Muscle layer of duodenum (tissue), 2 donors: ENCODE measurements around the gene HK1.

Experiments
- H3K27ac ChIP-seq: one replicate; pipeline ENCODE4 v1.7.0; 2013; ENCODE audit warnings: mild to moderate bottlenecking, low read length
- H3K27me3 ChIP-seq: one replicate; pipeline ENCODE4 v1.7.0; 2013; ENCODE audit warnings: low read depth, mild to moderate bottlenecking, control low read depth, low read length
- H3K36me3 ChIP-seq, 2 donors: one replicate each; pipeline ENCODE4 v1.7.0; 2013; ENCODE audit warnings: low read length in 2 of 2, control low read depth in 1 of 2, mild to moderate bottlenecking in 1 of 2; ENCODE audit not compliant: insufficient read depth in 2 of 2, control insufficient read depth in 1 of 2
- H3K4me1 ChIP-seq, 2 donors: one replicate each; pipeline ENCODE4 v1.7.0; 2013; ENCODE audit warnings: low read length in 2 of 2, mild to moderate bottlenecking in 2 of 2, control low read depth in 1 of 2, moderate library complexity in 1 of 2; ENCODE audit not compliant: insufficient read depth in 2 of 2, control insufficient read depth in 1 of 2
- H3K4me3 ChIP-seq, 2 donors: one replicate each; pipeline ENCODE4 v1.7.0; 2013; ENCODE audit warnings: low read length in 2 of 2, low read depth in 1 of 2, mild to moderate bottlenecking in 1 of 2
- H3K9me3 ChIP-seq, 2 donors: one replicate each; pipeline ENCODE4 v1.7.0; 2013; ENCODE audit warnings: low read length in 2 of 2, control low read depth in 1 of 2, mild to moderate bottlenecking in 1 of 2; ENCODE audit not compliant: control insufficient read depth in 1 of 2
- donor health status: healthy.

HK1 gene

DNA sequence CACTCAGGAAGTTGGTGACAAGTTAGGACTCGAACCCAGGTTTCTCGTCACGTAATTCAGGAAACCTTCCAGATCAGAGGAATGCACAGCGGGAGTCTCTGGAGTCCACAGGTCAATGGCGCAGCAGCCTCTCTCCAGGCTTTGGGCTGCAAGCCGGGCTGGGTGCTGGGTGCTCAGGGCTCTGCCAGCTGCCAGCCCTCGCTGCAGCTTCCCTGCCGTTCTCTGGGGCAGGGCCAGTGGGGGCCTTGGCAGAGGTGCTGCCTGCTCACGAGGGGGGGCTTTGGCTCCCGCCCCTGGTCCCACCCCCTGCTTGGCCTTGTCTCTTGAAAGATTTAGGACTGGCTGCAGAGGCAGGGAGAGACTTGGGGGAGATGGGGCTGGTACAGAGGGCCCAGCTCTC, 138.4 kb downstream of the HK1 start, which contains the start of gene TACR2:
Gene TACR2 (minus strand): TSS at position 224 of the 400 bp plus-strand sequence. CDS start 595 bp downstream, outside the sequence.
- no peaks in the 10 kb centered on the region for H3K27me3 ChIP-seq
- H3K9me3 ChIP-seq = no peaks in the 10 kb centered on the region
- H3K36me3 ChIP-seq = no peaks in the 10 kb centered on the region
- H3K4me3 ChIP-seq = peak within 1 kb of the TSS; percentile 60 to 70
- peaks cover 0 to 26% of the 10 kb centered on the region in 2 donors for H3K4me1 ChIP-seq
- peak within 1 kb of the TSS; percentile 74 for H3K27ac ChIP-seq

DNA sequence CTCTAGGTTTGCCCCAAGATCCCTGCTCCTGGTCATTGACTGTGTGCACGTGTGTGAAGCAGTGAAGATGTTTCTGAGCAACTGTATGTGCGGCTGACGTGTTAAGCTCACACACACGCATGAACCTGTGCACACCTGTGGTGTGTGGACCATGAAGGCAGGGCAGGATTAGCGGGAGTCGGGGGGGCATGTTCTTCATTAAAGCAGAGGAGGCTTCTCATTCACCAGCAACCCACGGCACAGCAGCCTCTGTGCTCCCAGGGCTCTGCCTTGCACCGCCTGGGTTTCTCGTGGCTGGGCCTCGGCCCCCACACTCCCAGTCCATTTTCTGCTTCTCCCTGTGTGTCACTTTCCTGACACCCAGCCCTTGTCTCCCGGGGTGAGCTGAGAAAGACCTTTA, 139.2 kb downstream of the HK1 start:
- peak overlapping the region; percentile 44 to 60 for H3K4me3 ChIP-seq
- H3K27me3 ChIP-seq = no peaks in the 10 kb centered on the region
- no peaks in the 10 kb centered on the region for H3K36me3 ChIP-seq
- peak overlapping the region; percentile 74 for H3K27ac ChIP-seq
- peaks cover 0 to 23% of the 10 kb centered on the region in 2 donors for H3K4me1 ChIP-seq
- H3K9me3 ChIP-seq = no peaks in the 10 kb centered on the region

DNA sequence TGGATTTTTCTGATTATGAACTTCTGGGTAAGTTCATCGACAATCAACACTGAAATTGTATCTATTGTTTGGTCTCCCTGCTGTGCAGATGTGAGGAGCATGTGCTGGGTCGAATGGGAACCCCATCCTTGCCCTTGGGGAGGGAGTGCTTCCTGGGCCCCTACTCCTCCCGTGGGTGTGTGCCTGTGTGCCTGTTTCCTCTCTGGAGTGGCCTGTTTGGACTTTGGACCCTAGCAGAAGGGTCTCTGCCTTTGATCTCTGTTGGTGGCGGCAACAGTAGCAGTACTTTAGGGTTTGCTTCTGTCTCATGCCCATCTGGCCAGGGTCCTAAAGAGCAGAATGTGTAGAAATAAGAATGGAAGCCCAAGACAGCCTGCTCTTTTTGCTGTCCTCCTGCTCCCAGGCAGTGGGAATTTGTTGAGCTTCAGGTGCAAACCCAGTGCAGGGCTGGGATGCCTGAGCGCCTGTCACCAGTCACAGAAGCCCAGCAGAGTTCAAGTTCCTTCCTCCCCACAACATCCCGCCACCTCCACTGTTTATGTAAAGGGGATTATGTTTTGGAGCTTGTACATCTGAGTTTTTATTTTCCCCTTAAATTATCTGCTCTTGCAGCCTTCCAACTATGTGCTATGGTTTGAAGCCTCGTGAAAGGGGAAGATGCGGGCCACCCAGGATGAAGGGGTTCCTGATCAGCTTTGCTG, 139.9 kb downstream of the HK1 start:
- H3K4me1 ChIP-seq = peaks cover 0 to 23% of the 10 kb centered on the region in 2 donors

DNA sequence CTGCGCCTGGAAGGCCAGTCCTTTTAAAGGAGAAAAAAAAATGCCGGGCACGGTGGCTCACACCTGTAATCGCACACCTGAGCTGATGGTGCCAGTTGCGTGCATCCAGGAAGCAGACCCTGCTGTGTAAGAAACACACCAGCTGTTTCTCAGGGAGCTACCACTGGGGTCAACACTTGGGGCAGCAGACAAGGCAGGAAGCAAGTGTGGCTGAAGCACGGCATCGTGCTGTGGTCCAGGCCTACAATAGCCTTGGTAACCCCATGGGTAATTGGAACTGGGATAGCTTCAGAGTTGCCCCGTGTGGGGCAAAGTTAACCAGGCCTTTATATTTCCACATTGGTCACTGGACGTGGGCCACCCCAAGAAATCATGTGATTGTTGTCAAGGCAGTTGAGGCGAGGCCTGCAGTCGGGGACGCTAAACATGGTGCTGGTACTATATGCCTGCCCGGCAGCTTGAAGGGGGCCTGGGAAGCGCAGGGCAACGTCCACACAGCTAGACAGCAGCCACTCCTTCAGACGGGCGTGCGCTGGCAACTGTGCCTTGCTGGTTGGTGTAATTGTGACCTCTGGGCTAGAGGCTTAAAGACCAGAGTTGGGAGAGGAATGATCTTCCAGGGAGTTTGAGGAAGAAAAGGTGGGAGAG, 140.9 kb downstream of the HK1 start:
- peak overlapping the region; percentile 40 for H3K27ac ChIP-seq
- no peaks in the 10 kb centered on the region for H3K36me3 ChIP-seq

More for the DNA sequence above, 139.9 kb downstream of the HK1 start:
- Histone ChIP-seq H3K27ac (peak overlapping the region; percentile 74), H3K36me3 (no peaks in the 10 kb centered on the region), H3K9me3 (no peaks in the 10 kb centered on the region), H3K27me3 (no peaks in the 10 kb centered on the region), H3K4me3 (peak overlapping the region; percentile 44 to 60)

DNA sequence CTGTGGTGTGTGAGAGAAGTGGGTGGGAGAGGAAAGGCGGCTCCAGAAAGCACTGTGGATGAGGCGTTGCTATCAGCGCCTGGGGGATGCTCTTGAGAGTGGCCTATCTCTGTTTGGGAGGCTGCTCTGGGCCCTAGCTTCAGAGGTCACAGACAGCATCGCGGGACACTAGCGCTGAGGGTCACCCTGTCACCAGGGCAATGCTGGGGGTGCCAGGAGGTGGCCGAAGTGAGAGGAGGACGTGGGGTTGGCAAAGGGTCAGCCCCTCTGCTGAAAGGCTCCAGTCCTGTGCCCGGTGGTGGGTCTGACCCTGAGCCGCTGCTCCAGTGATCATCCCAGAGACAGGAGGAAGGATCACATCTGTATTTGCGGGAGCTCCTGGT, 141.4 kb downstream of the HK1 start:
- Histone ChIP-seq H3K27me3 (no peaks in the 10 kb centered on the region), H3K4me3 (peak overlapping the region; percentile 11 to 41), H3K36me3 (no peaks in the 10 kb centered on the region), H3K27ac (peak overlapping the region; percentile 40), H3K4me1 (peaks cover 0 to 23% of the 10 kb centered on the region in 2 donors), H3K9me3 (no peaks in the 10 kb centered on the region)

More for the DNA sequence above, 140.9 kb downstream of the HK1 start:
- H3K4me1 ChIP-seq = peaks cover 0 to 23% of the 10 kb centered on the region in 2 donors
- no peaks in the 10 kb centered on the region for H3K27me3 ChIP-seq
- peak overlapping the region; percentile 11 to 41 for H3K4me3 ChIP-seq
- no peaks in the 10 kb centered on the region for H3K9me3 ChIP-seq

DNA sequence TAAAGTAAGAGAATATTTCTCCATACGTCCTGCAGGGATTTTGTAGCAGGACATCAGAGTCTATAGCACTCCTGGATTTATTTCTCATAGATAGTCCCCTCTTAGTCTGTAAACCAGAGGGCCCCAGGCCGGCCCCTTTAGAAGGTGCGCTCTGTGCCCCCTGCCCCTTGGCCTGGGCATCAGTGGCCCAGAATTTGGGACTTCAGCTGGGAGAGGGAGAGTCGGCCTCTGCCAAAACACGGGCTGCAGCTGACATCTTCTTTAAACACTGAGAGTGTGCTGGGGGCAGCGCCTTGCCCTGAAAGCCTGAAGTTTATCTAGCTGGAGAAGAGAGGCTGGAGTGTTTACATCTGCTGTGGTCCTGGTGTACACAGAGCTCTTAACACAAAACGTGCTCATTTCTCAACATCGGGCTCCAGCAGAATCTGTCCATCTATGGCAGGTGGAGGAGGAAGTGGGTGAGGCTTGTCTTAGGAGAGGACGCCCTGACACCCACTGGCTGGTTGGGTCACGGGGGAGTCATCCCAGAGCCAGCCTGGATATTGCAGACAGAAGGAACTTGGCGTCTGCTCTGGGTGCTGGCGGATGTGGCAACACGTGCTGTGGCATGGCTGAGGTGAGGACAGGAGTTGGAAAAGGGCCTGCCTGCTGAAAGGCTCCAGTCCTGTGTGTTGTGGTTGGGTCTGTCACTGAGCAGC, 143.5 kb downstream of the HK1 start:
- Histone ChIP-seq H3K27ac (peak overlapping the region; percentile 60), H3K9me3 (no peaks in the 10 kb centered on the region), H3K36me3 (no peaks in the 10 kb centered on the region), H3K4me1 (peaks cover 13 to 31% of the 10 kb centered on the region in 2 donors), H3K27me3 (no peaks in the 10 kb centered on the region), H3K4me3 (no peak overlapping the region)

DNA sequence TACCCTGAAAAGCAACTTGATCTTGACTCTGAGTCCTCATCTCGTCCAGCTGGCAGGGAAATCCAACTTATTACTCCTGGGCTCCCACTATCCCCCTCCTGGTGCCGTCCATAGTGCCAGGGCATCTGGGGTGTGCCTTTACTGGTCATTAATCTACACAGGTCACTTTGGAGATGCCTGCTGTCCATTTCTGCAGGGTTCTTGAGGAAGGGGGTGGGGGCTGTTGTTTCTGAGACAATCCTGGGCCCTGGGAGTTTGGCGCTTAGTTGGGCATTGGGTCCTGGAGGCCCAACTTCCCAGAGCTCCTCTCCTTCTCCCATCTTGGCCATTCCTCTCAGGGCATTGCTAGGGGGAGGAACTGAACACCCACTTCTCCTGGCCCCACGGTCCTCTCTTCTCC, 144.4 kb downstream of the HK1 start:
- peaks cover 13 to 31% of the 10 kb centered on the region in 2 donors for H3K4me1 ChIP-seq
- H3K27ac ChIP-seq = peak overlapping the region; percentile 60

DNA sequence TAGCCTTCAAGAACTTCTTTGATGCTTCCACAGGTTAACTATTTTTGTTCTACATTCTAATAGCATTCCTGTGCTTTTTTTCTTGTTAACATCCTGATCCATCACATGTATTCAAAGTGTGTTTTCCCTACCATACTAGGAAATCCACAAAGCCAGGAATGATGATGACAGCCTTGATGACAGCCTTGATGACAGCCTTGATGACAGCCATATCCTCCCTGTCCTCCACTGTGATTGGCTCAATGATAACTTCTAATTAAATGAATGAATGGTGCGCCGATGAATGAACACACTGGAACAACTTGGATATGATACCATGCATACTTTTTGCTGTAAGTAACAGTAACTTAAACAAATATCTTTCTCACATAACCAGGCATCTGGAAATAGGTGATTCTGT, 146.7 kb downstream of the HK1 start:
- no peaks in the 10 kb centered on the region for H3K9me3 ChIP-seq
- no peak overlapping the region for H3K4me3 ChIP-seq
- H3K36me3 ChIP-seq = no peaks in the 10 kb centered on the region
- H3K4me1 ChIP-seq = peaks cover 13 to 19% of the 10 kb centered on the region in 2 donors
- no peaks in the 10 kb centered on the region for H3K27me3 ChIP-seq
- peak overlapping the region; percentile 52 for H3K27ac ChIP-seq

More for the DNA sequence above, 144.4 kb downstream of the HK1 start:
- Histone ChIP-seq H3K4me3 (no peak overlapping the region), H3K9me3 (no peaks in the 10 kb centered on the region), H3K36me3 (no peaks in the 10 kb centered on the region), H3K27me3 (no peaks in the 10 kb centered on the region)

DNA sequence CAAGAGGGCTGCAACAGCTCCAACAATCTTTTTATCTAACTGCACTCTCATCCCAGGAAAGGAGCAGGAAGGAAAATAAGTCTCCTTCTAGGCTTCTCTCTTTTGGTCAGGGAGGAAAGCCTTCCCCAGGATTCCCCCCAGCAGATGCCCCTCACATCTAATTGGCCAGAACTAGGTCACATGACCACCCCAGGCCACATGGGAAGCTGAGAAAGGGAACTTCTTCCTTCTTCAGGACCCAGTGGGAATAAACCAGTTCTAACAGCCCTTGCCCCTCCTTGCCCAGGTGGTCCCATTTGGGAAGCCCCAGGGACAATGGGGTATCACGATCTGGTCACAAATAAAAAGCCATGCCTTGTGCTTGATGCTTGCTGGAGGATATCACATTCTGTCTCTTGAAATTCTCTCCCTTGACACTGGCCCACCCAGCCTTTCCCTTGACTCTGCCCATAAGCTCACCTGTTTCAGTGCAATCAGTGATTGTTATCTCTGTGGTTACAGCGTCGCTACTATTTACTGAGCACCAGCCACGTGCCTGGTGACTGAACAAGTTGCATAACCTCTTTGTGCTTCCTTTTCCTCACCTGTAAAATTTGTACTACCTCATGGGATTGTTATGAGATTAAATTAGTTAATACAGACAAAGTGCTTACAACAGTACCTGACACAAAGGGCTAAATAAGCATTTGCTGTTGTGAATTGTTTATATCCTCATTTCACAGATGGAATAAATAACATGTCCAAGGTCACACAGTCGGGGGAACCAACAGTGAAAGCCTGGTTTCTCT, 147.4 kb downstream of the HK1 start:
- peaks cover 13 to 18% of the 10 kb centered on the region in 2 donors for H3K4me1 ChIP-seq
- H3K4me3 ChIP-seq = no peak overlapping the region
- H3K9me3 ChIP-seq = no peaks in the 10 kb centered on the region
- no peaks in the 10 kb centered on the region for H3K27me3 ChIP-seq
- H3K27ac ChIP-seq = peak overlapping the region; percentile 52
- H3K36me3 ChIP-seq = no peaks in the 10 kb centered on the region

DNA sequence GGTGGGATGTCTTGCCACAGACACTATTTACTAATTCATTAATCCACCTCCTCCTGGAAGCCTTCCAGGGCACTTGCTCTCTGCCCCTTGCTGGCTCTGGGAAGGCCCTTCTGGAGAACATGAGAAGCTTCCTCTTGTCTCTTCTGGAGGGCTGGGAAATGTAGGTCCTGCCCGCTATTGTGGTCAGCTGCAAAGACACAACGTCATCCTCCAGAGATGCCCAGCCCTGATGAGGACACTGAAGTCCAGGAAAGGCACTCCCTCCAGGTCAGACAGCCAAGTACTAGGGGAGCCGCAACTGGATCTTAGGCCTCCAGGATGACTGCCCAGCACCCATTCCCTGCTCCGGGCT, 148.1 kb downstream of the HK1 start:
- Histone ChIP-seq H3K9me3 (no peaks in the 10 kb centered on the region), H3K27me3 (no peaks in the 10 kb centered on the region), H3K4me1 (peaks cover 13% of the 10 kb centered on the region in 2 donors), H3K4me3 (no peak overlapping the region), H3K36me3 (no peaks in the 10 kb centered on the region), H3K27ac (peak overlapping the region; percentile 52)

DNA sequence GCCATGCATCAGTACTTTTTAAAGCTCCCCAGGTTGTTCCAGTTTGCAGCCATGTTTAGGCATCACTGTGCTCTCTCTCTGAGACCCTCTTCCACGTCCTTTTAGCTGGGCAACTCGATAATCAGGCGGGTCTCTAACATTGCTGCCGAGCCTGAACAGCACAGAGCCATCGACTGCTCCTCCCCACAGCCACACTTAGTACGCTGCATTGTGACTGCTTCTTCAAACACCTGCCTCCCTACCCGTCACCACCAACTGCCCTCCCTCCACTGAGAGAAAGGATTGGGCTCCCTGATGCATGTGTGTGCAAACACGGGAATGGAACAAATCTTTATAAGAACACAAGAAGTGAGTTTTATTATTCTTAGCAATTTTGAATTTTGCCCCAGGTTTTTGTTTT, 149.9 kb downstream of the HK1 start:
- Histone ChIP-seq H3K4me1 (peaks cover 7 to 13% of the 10 kb centered on the region in 2 donors), H3K9me3 (no peaks in the 10 kb centered on the region), H3K36me3 (no peaks in the 10 kb centered on the region), H3K27ac (no peak overlapping the region), H3K4me3 (no peak overlapping the region), H3K27me3 (no peaks in the 10 kb centered on the region)
